Adrenal gland (tissue), 5 donors: ENCODE data around the gene EPB41L1.
"Not testable (repeated sequence)": the region's sequence is repeated elsewhere in the genome, so short reads cannot be mapped to it uniquely, and the experiment has no call there.

Source experiments
- CTCF ChIP-seq, 6 experiments: fragments of 450-650 bp in 4 of 6; fragments of 200-600 bp in 2 of 6; sonication (generic) in 1 of 6; IDR thresholded peaks; 1 replicate in 5 of 6; 2 replicates in 1 of 6; pipeline versions ENCODE4 v1.5.1 to v1.8.0; 2016 to 2021; ENCODE audit warnings: antibody characterized with exemption in 6 of 6, mild to moderate bottlenecking in 2 of 6, moderate library complexity in 1 of 6
- POLR2A ChIP-seq, 2 donors: fragments of 450-650 bp; IDR thresholded peaks; one replicate each; pipeline ENCODE4 v1.6.1; 2017; ENCODE audit warnings: antibody characterized with exemption in 2 of 2, mild to moderate bottlenecking in 2 of 2, moderate library complexity in 1 of 2
- donor health status: DM: no; HTN: no; CAD: no.

GRCh38 chr20:36137313-36137712 lies 17.2 kb upstream of the EPB41L1 start:
- TF ChIP-seq CTCF, POLR2A (IDR thresholded peaks at IDR 0.05): not testable (repeated sequence)
